NT2/D1 (cell line): Measurements from ENCODE around the gene CYP2F1.

Experiments used
- SUZ12 ChIP-seq: IDR thresholded peaks from 2 replicates; pipeline ENCODE4 v1.6.1; 2011; ENCODE audit not compliant: insufficient read length, insufficient read depth; ENCODE audit errors: extremely low read depth
- YY1 ChIP-seq: IDR thresholded peaks from 2 replicates; pipeline ENCODE4 v1.6.1; 2011; ENCODE audit not compliant: insufficient read length, insufficient read depth
- ZNF274 ChIP-seq: IDR thresholded peaks from 2 replicates; pipeline ENCODE4 v1.6.1; 2011; ENCODE audit warnings: mild to moderate bottlenecking, low read depth, low read length

DNA sequence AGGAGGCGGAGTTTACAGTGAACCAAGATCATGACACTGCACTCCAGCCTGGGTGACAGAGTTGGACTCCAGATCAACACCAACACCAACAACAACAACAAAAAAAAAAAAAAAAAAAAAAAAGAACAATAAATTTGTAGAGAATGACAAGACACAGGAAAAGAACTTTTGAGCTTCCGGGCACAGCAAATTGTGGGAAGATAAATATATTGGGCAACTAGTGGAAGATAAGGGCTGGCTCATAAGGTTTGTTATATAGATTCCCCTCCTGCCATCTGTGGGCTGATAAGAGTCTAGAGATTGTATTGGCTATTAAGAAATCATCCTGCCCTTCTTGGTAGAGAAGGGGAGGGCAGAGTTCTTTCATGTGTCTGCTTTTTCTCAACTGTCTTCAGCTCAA lies 45.6 kb downstream of the CYP2F1 start:
- TF ChIP-seq ZNF274 (no peak), YY1 (no peak), SUZ12 (no peak)
